Mucosa of stomach (tissue), 1 donor: ENCODE data around the gene VPS54.
A peak's percentile ranks its signal among the peaks of the same experiment; 100 is the strongest.
"Not testable (repeated sequence)": the region's sequence is repeated elsewhere in the genome, so short reads cannot be mapped to it uniquely, and the experiment has no call there.

Experiments used
- H3K27me3 ChIP-seq: one replicate; pipeline ENCODE4 v1.7.0; 2013; ENCODE audit warnings: mild to moderate bottlenecking, low read length; ENCODE audit not compliant: control insufficient read depth, insufficient read depth
- H3K36me3 ChIP-seq: one replicate; pipeline ENCODE4 v1.7.0; 2013; ENCODE audit warnings: low read length; ENCODE audit not compliant: control insufficient read depth, insufficient read depth
- H3K4me1 ChIP-seq: one replicate; pipeline ENCODE4 v1.7.0; 2013; ENCODE audit warnings: mild to moderate bottlenecking, low read length; ENCODE audit not compliant: control insufficient read depth, insufficient read depth
- H3K4me3 ChIP-seq: one replicate; pipeline ENCODE4 v1.7.0; 2013; ENCODE audit warnings: low read length
- H3K9ac ChIP-seq: one replicate; pipeline ENCODE4 v1.7.0; 2013; ENCODE audit warnings: mild to moderate bottlenecking, low read length, moderate library complexity
- H3K9me3 ChIP-seq: one replicate; pipeline ENCODE4 v1.7.0; 2013; ENCODE audit warnings: mild to moderate bottlenecking, low read length, moderate library complexity; ENCODE audit not compliant: control insufficient read depth
- donor health status: Pancreatic carcinoma.

The VPS54 gene

DNA sequence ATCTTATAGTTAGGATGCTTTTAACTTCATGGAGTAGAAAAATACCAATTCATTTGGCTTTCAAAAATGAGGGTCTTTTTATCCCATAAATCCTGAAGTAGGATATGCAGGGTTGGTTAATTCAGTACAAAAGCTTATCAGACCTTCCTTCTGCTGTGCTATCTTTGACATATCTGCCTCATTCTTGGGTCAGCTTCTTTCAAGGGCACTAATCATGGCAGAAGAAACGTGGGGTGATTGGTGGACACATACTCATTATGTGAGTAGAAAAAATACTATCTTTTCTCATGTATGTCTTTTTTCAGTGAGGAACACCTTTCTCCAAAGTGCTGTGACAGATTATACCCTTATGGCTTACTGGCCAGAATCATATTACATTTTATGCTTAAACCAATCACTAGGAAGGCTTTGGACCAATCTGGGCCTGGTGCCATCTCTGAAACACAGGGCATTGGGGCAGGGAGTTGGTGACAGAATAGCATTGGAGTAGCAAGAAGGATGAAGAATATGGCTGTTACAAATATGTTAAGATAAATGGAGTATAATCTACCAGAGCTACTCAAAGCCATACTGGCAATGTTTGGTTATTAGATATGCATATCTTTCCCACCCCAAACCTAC lies 167.4 kb downstream of the VPS54 start:
- H3K9ac ChIP-seq = no peak overlapping the region
- no peaks in the 10 kb centered on the region for H3K36me3 ChIP-seq
- no peaks in the 10 kb centered on the region for H3K9me3 ChIP-seq
- H3K27me3 ChIP-seq = no peaks in the 10 kb centered on the region
- H3K4me3 ChIP-seq = no peak overlapping the region
- H3K4me1 ChIP-seq = peaks cover 30% of the 10 kb centered on the region

DNA sequence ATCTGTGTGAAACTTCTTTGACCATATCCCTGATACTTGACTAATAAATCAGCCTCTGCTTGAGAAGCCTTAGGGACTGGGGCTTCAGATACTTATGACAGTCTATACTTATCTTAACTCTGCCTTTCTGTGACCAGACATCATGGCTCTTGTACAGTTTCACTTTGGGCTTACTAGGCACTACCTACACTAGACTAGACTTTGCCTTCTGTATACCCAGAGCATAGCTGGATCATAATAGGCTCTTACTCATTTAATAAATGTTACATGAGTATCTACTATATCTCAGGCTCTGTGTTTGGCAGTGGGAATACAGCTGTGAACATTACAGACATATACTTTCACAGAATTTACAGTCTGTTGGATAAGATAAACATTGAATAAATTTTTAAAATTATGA lies 168.6 kb downstream of the VPS54 start:
- Histone ChIP-seq H3K36me3 (no peaks in the 10 kb centered on the region), H3K4me1 (peaks cover 30% of the 10 kb centered on the region), H3K4me3 (no peak overlapping the region), H3K27me3 (no peaks in the 10 kb centered on the region), H3K9me3 (no peaks in the 10 kb centered on the region), H3K9ac (no peak overlapping the region)

DNA sequence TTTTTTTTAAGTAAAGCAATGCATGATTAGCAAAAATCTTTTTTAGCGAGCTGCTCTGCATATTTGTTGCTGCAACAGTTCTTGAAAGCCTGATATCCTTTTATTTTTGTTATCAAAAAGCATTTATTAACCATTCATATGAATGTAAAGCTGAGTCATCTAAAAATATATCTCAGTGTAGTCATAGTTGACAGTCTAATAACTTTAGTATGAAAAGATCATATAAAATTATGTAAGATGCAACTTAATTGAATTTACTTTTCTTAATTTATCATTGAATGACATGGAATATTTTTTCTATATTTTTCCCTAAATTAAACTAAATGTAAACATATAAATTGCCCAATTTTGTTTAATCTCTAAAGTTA lies 169.0 kb downstream of the VPS54 start:
- Histone ChIP-seq H3K36me3 (no peaks in the 10 kb centered on the region), H3K9ac (no peak overlapping the region), H3K4me3 (no peak overlapping the region), H3K4me1 (peaks cover 30% of the 10 kb centered on the region), H3K9me3 (no peaks in the 10 kb centered on the region), H3K27me3 (no peaks in the 10 kb centered on the region)

DNA sequence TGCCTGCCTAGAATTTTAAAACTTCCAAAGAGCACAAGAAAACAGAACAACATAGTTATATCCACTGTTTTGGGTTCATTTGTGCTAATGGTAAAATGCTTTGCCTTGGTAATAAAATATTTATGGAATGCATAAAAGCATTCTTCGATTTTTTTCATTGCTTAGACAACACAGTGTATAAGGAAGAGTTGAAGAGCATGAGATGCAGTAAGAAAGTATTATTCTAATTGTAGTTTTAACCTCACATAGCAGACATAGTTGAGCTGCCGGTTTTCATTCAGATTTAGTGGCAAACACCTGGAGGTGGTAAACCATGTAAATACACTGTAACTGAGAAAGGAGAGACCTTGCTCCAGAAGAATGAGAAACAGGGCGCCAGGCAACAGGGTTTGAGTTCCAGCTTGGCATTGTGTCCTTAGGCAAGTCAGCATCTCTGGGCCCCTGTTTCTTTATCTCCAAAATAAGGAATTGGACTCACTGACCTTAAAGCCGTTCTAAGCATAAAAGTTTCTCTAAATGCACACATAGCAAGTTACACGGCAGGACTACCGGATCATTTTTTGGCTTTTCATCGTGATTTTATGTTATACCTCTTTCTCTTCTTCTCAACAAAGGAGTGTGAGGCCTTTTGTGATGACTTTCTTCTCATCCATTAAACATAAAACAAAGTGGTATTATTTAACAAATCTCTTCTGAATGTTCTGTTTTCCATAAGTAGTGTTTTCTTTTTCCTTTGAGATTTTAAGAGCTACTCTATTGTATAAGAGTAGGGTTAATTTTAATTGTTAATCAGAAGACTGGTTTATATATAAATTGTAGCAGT lies 169.6 kb downstream of the VPS54 start:
- Histone ChIP-seq H3K9ac (no peak overlapping the region), H3K36me3 (no peaks in the 10 kb centered on the region), H3K4me1 (peaks cover 30% of the 10 kb centered on the region), H3K9me3 (no peaks in the 10 kb centered on the region), H3K27me3 (no peaks in the 10 kb centered on the region), H3K4me3 (no peak overlapping the region)

DNA sequence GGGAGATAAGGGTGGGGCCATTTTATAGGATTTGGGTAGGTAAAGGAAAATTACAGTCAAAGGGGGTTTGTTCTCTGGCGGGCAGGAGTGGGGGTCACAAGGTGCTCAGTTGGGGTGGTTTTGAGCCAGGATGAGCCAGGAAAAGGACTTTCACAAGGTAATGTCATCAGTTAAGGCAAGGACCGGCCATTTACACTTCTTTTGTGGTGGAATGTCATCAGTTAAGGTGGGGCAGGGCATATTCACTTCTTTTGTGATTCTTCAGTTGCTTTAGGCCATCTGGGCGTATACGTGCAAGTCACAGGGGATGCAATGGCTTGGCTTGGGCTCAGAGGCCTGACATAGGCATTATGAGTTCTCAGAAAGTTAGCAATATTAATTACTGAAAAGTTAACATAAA lies 171.7 kb downstream of the VPS54 start:
- not testable (repeated sequence) for H3K4me3 ChIP-seq, H3K9ac ChIP-seq, H3K27me3 ChIP-seq, H3K9me3 ChIP-seq, H3K36me3 ChIP-seq
- H3K4me1 ChIP-seq = peaks cover 28% of the 10 kb centered on the region

DNA sequence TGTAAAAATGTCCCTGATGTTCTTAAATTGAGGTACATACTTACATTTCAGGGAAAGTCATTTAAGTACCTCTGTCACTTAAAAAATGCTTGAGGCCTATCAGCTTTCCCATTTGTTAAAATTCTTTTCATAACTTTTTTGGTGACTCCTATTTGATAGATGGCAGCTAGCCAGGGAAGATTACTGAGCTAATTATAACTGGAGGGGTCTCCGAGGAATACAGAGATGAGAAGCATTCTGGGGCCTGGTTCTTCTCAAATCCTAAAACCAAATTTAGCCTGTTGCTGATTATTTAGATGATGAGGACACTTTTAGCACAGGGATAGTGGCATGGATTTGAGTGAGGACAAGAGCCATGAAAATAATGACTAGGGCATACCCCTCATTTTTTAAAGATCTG lies 172.7 kb downstream of the VPS54 start:
- no peaks in the 10 kb centered on the region for H3K9me3 ChIP-seq
- H3K36me3 ChIP-seq = no peaks in the 10 kb centered on the region
- H3K27me3 ChIP-seq = no peaks in the 10 kb centered on the region
- H3K9ac ChIP-seq = no peak overlapping the region
- no peak overlapping the region for H3K4me3 ChIP-seq
- peaks cover 17% of the 10 kb centered on the region for H3K4me1 ChIP-seq

DNA sequence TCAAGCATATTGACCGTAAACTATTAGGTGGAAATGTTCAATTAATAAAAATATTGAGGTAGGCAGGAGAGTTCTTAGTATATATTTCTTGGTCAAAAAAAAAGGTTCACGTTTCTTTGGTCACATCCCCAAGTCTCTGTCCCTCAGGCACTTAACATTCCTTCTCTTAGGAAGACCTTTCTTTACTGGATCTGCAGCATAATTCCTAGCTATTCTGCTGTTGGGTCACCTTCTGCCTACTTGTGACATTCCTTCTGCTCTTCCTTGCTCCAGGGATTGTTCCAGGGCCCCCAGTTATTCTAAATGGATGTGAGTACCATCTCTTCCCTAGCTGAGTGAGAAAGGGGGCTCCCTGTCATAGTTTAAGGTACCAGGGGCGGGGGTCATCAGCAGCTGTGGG lies 173.4 kb downstream of the VPS54 start:
- Histone ChIP-seq H3K4me3 (no peak overlapping the region), H3K4me1 (peaks cover 14% of the 10 kb centered on the region), H3K9me3 (no peaks in the 10 kb centered on the region), H3K36me3 (no peaks in the 10 kb centered on the region), H3K9ac (no peak overlapping the region), H3K27me3 (no peaks in the 10 kb centered on the region)

DNA sequence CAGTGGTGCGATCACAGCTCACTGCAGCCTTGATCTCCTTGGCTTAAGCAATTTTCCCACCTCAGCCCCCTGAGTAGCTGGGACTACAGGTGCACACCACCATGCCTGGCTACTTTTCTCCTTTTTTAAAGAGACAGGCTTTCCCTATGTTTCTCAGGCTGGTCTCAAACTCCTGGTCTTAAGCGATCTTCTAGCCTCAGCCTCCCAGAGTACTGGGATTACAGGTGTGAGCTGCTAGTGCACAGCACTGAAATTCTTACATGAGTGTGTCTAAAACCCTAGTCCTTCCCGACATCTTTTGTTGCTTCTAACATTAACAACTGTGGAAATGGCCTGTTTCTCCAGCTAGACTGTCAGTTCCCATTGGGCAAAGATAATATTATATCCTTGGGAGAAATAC lies 174.6 kb downstream of the VPS54 start:
- Histone ChIP-seq H3K4me1 (peaks cover 17% of the 10 kb centered on the region), H3K36me3 (no peaks in the 10 kb centered on the region), H3K9ac (no peak overlapping the region), H3K27me3 (no peaks in the 10 kb centered on the region), H3K4me3 (no peak overlapping the region), H3K9me3 (no peaks in the 10 kb centered on the region)

DNA sequence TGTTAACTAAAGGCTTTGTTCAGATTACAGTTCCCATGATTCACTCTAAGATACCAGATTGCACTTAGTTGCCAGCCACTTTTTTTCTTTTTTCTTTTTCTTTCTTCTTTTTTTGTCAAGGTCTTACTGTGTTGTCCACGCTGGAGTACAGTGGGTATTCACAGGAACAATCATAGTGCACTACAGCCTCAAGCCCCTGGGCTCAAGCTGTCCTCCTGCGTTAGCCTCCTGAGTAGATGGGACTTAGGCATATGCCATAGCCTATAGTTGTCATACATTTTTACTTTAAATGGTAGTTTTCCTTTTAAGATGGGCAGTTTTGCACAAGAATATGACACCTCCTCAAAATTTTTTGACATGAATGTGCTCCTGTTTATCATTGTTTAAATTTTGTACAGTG lies 175.4 kb downstream of the VPS54 start:
- Histone ChIP-seq H3K4me1 (peaks cover 10% of the 10 kb centered on the region), H3K36me3 (no peaks in the 10 kb centered on the region), H3K9me3 (no peaks in the 10 kb centered on the region), H3K9ac (no peak overlapping the region), H3K27me3 (no peaks in the 10 kb centered on the region), H3K4me3 (no peak overlapping the region)

DNA sequence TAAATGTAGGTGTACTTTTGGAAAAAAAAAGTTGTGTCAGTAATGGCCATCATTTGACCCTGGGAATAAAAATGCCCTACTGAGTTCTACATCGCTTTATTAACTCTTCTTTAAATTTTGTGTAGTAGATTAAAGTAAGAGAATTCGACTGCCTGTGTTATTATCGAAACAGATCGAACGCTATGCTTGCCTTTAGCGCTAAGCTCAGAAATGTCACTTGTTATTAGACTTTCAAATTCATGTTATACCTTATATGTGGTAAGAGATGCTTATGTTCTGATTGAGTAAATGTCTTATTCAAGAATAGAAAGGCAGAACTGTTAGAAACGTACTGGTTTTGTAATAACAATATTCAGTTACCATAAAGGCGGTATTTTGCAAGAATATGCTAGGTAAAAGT lies 176.1 kb downstream of the VPS54 start:
- Histone ChIP-seq H3K27me3 (no peaks in the 10 kb centered on the region), H3K4me3 (peak overlapping the region; percentile 86), H3K36me3 (no peaks in the 10 kb centered on the region), H3K9ac (peak overlapping the region; percentile 95), H3K9me3 (no peaks in the 10 kb centered on the region), H3K4me1 (peaks cover 10% of the 10 kb centered on the region)

DNA sequence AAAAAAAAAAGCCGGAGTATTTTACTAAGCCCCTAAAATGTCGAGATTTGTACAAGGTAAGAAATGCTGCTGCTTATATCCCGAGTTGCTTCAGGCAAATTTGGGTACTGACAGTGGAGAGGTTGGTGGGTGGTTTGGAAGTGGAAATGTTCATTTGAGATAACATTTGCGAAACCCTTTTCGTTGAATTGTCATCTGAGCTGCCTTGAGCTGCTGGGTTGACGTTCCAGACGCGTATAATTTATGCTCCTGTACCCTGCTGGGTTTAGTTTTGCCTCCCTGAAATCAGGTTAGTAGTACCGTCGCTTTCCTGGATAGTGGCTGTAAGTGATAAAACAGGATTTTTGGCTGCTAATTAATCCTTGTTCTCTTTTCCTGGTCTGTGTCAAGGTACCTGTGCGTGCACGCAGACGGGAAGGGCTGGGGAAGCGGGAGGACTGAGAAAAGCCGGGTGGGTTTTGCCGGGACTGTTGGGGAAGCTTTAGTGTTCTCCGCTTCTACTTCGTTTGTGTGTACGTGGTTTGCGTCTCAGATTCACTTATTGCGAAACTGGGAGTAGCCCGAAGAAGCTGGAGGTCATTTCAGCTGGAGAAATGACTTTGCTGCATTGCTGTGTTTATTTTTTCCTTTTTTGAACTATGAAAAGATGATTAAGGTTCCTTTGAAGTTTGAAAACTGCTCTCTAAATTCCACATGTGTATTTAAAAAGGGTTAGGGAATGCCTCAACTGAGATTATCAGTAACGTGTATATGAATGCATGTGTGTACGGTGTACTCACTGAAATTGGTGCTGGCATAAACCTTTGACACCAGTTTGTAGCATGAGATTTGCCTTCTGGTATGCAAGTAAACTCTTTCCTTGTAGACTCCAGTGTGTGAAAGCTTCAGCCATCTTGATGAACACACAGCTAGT lies 176.8 kb downstream of the VPS54 start:
- Histone ChIP-seq H3K36me3 (no peaks in the 10 kb centered on the region), H3K9ac (peak overlapping the region; percentile 95), H3K4me3 (peak overlapping the region; percentile 86), H3K4me1 (peaks cover 10% of the 10 kb centered on the region), H3K27me3 (no peaks in the 10 kb centered on the region), H3K9me3 (no peaks in the 10 kb centered on the region)
